OCI-LY7 (cell line): Measurements from ENCODE around the gene ACACA.

ENCODE experiments used
- EZH2phosphoT487 ChIP-seq: fragments of 200-600 bp; sonication (generic); IDR thresholded peaks from 2 replicates; pipeline ENCODE4 v1.6.1; 2018; ENCODE audit warnings: low read depth, borderline replicate concordance, mild to moderate bottlenecking, mixed run types, antibody characterized with exemption, low read length, moderate library complexity, mixed read lengths
- TF ChIP-seq, protein P1 (sequence below): fragments of 200-600 bp; sonication (generic); conservative IDR thresholded peaks from 2 replicates; pipeline ENCODE4 v1.5.1; 2014; ENCODE audit warnings: mild to moderate bottlenecking, antibody characterized with exemption, low read length, moderate library complexity, mixed read lengths

- TF ChIP-seq, protein P1, sequence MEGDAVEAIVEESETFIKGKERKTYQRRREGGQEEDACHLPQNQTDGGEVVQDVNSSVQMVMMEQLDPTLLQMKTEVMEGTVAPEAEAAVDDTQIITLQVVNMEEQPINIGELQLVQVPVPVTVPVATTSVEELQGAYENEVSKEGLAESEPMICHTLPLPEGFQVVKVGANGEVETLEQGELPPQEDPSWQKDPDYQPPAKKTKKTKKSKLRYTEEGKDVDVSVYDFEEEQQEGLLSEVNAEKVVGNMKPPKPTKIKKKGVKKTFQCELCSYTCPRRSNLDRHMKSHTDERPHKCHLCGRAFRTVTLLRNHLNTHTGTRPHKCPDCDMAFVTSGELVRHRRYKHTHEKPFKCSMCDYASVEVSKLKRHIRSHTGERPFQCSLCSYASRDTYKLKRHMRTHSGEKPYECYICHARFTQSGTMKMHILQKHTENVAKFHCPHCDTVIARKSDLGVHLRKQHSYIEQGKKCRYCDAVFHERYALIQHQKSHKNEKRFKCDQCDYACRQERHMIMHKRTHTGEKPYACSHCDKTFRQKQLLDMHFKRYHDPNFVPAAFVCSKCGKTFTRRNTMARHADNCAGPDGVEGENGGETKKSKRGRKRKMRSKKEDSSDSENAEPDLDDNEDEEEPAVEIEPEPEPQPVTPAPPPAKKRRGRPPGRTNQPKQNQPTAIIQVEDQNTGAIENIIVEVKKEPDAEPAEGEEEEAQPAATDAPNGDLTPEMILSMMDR = no peak
- TF ChIP-seq EZH2phosphoT487 = no peak
Measured at GRCh38 chr17:37110746-37111145, 295.9 kb downstream of the ACACA start.
